HG02763 (cell line): ENCODE data around the gene GCNT3.

ENCODE experiments used
- ATAC-seq: cut with Tn5 transposase; IDR thresholded peaks from one replicate; pipeline ENCODE4 v1.9.1; 2021; ENCODE audit warnings: mild to moderate bottlenecking, moderate library complexity; ENCODE audit not compliant: unreplicated experiment

GCNT3 gene

GRCh38 chr15:59611276-59612260, at the start of gene GCNT3:
Gene GCNT3 (plus strand): TSS chr15:59611783. CDS start chr15:59618239, 6,456 bp downstream.
- ATAC-seq, result no peak

- no peak for ATAC-seq
Observed at GRCh38 chr15:59562448-59563186, 49.0 kb upstream of the GCNT3 start.

- no peak for ATAC-seq
Observed at GRCh38 chr15:59565299-59565698, 46.3 kb upstream of the GCNT3 start.

- no peak for ATAC-seq
Observed at GRCh38 chr15:59567324-59567723, 44.3 kb upstream of the GCNT3 start.

GRCh38 chr15:59569477-59569876, 42.1 kb upstream of the GCNT3 start:
- ATAC-seq, result no peak

- no peak for ATAC-seq
Observed at GRCh38 chr15:59570315-59570714, 41.3 kb upstream of the GCNT3 start.

- no peak for ATAC-seq
Observed at GRCh38 chr15:59571606-59572005, 40.0 kb upstream of the GCNT3 start.

GRCh38 chr15:59583088-59583487, 28.5 kb upstream of the GCNT3 start:
- ATAC-seq, result no peak

GRCh38 chr15:59587085-59587826, 24.3 kb upstream of the GCNT3 start:
- ATAC-seq, result no peak

GRCh38 chr15:59590027-59590426, 21.6 kb upstream of the GCNT3 start:
- ATAC-seq, result no peak

GRCh38 chr15:59591356-59591755, 20.2 kb upstream of the GCNT3 start:
- no peak for ATAC-seq

GRCh38 chr15:59594493-59594942, 17.1 kb upstream of the GCNT3 start:
- no peak for ATAC-seq

GRCh38 chr15:59594991-59595390, 16.6 kb upstream of the GCNT3 start:
- no peak for ATAC-seq

- ATAC-seq, result no peak
Observed at GRCh38 chr15:59595434-59595915, 16.1 kb upstream of the GCNT3 start.

- no peak for ATAC-seq
Observed at GRCh38 chr15:59596640-59597039, 14.9 kb upstream of the GCNT3 start.

GRCh38 chr15:59598461-59598860, 13.1 kb upstream of the GCNT3 start:
- ATAC-seq, result no peak

GRCh38 chr15:59605994-59606393, 5.6 kb upstream of the GCNT3 start:
- ATAC-seq, result no peak

- no peak for ATAC-seq
Observed at GRCh38 chr15:59609730-59610712, 1.6 kb upstream of the GCNT3 start.

GRCh38 chr15:59614153-59614552, 2.6 kb downstream of the GCNT3 start:
- no peak for ATAC-seq

GRCh38 chr15:59615661-59616060, 4.1 kb downstream of the GCNT3 start:
- ATAC-seq, result no peak
